Ascending aorta (tissue), 2 donors: ENCODE results near the gene ELF2. TPM values are rescaled to one million over a fixed set of nuclear protein-coding genes. Genes with fewer than 3 reads are reported as not detected.
"Not testable (repeated sequence)": the region's sequence is repeated elsewhere in the genome, so short reads cannot be mapped to it uniquely, and the experiment has no call there.

ENCODE experiments used
- DNase-seq, 2 donors: peaks; one replicate each; pipeline ENCODE4 v3.0.0-alpha.2; 2019; ENCODE audit warnings: low spot score in 2 of 2
- H3K27ac ChIP-seq, 2 donors: fragments of 200-600 bp; sonication (generic); one replicate each; pipeline ENCODE4 v1.5.1; 2016 to 2017; ENCODE audit warnings: mild to moderate bottlenecking in 1 of 2
- H3K27me3 ChIP-seq: fragments of 200-600 bp; sonication (generic); one replicate; pipeline ENCODE4 v1.5.1; 2017
- H3K36me3 ChIP-seq, 2 donors: fragments of 200-600 bp; sonication (generic); one replicate each; pipeline ENCODE4 v1.5.1; 2016
- H3K4me1 ChIP-seq, 2 donors: fragments of 200-600 bp; sonication (generic); one replicate each; pipeline ENCODE4 v1.5.1; 2016 to 2017; ENCODE audit warnings: mild to moderate bottlenecking in 1 of 2
- H3K4me3 ChIP-seq, 2 donors: fragments of 200-600 bp; sonication (generic); one replicate each; pipeline ENCODE4 v1.5.1; 2016 to 2017; ENCODE audit warnings: mild to moderate bottlenecking in 1 of 2
- H3K9me3 ChIP-seq, 2 donors: fragments of 200-600 bp; sonication (generic); one replicate each; pipeline ENCODE4 v1.5.1; 2016
- CTCF ChIP-seq, 3 experiments: fragments of 200-600 bp in 2 of 3; fragments of 450-650 bp in 1 of 3; sonication (generic) in 2 of 3; IDR thresholded peaks; one replicate each; pipeline ENCODE4 v1.5.1; 2016 to 2019; ENCODE audit warnings: antibody characterized with exemption in 3 of 3, mild to moderate bottlenecking in 1 of 3, moderate library complexity in 1 of 3
- intact Hi-C: fragments of 100-400 bp; cut with DNase I; formaldehyde crosslinking; loops from one replicate; pipeline ENCODE4 v1.15.1; 2023
- total RNA-seq: library from RNA; depleted of rRNA; stranded (reverse); fragments of >200 nt; gene quantifications from one replicate; pipeline ENCODE4 v1.1.0, GENCODE V29; 2016

The ELF2 gene
- total RNA-seq, 1 donor from 2014 or later: 20.3 TPM

GRCh38 chr4:139060591-139060990 lies 116.4 kb downstream of the ELF2 start:
- no peaks in the 10 kb centered on the region for H3K9me3 ChIP-seq
- H3K27me3 ChIP-seq: no peaks in the 10 kb centered on the region
- H3K36me3 ChIP-seq: peaks cover 52 to 76% of the 10 kb centered on the region in 2 donors
- no peak overlapping the region for H3K4me3 ChIP-seq
- intact Hi-C loops: no loop called here
- no peak for DNase-seq
- no peaks in the 10 kb centered on the region for H3K4me1 ChIP-seq
- no peak overlapping the region for H3K27ac ChIP-seq
- TF ChIP-seq CTCF (IDR thresholded peaks at IDR 0.05): no peak

- H3K4me1 ChIP-seq, H3K9me3 ChIP-seq, DNase-seq, H3K27me3 ChIP-seq, H3K4me3 ChIP-seq, H3K27ac ChIP-seq, intact Hi-C loops: not testable (repeated sequence)
- peaks cover 44 to 69% of the 10 kb centered on the region in 2 donors for H3K36me3 ChIP-seq
Measured at GRCh38 chr4:139059026-139059425, 118.0 kb downstream of the ELF2 start.

GRCh38 chr4:139054791-139055505 lies 122.1 kb downstream of the ELF2 start:
- Histone ChIP-seq H3K4me1 (peaks cover 0 to 4% of the 10 kb centered on the region in 2 donors), H3K27me3 (no peaks in the 10 kb centered on the region), H3K9me3 (no peaks in the 10 kb centered on the region), H3K27ac (peak overlapping the region in 1 of 2 donors; percentile 8), H3K4me3 (no peak overlapping the region), H3K36me3 (peaks cover 19 to 40% of the 10 kb centered on the region in 2 donors)
- DNase-seq: no peak
- intact Hi-C loops: no loop called here
- TF ChIP-seq CTCF (IDR thresholded peaks at IDR 0.05): no peak

GRCh38 chr4:139053909-139054308 lies 123.1 kb downstream of the ELF2 start:
- H3K36me3 ChIP-seq: peaks cover 16 to 37% of the 10 kb centered on the region in 2 donors
- no peak overlapping the region for H3K27ac ChIP-seq
- H3K9me3 ChIP-seq: no peaks in the 10 kb centered on the region

GRCh38 chr4:139050446-139050845 lies 126.6 kb downstream of the ELF2 start:
- TF ChIP-seq CTCF (IDR thresholded peaks at IDR 0.05): no peak
- H3K4me3 ChIP-seq: no peak overlapping the region
- H3K9me3 ChIP-seq: no peaks in the 10 kb centered on the region
- H3K27ac ChIP-seq: peak overlapping the region in 1 of 2 donors; percentile 10
- DNase-seq: no peak
- peaks cover 17 to 42% of the 10 kb centered on the region in 2 donors for H3K36me3 ChIP-seq
- no peaks in the 10 kb centered on the region for H3K27me3 ChIP-seq
- intact Hi-C loops: no loop called here
- H3K4me1 ChIP-seq: peaks cover 0 to 4% of the 10 kb centered on the region in 2 donors

More at GRCh38 chr4:139053909-139054308, 123.1 kb downstream of the ELF2 start:
- intact Hi-C loops: no loop called here
- Histone ChIP-seq H3K4me3 (no peak overlapping the region), H3K4me1 (peaks cover 0 to 4% of the 10 kb centered on the region in 2 donors), H3K27me3 (no peaks in the 10 kb centered on the region)
- no peak for TF ChIP-seq CTCF (IDR thresholded peaks at IDR 0.05)
- DNase-seq: no peak

GRCh38 chr4:139048026-139048425 lies 129.0 kb downstream of the ELF2 start:
- H3K9me3 ChIP-seq: no peaks in the 10 kb centered on the region
- peaks cover 31 to 44% of the 10 kb centered on the region in 2 donors for H3K36me3 ChIP-seq
- TF ChIP-seq CTCF (IDR thresholded peaks at IDR 0.05): no peak
- intact Hi-C loops: no loop called here
- H3K4me1 ChIP-seq: no peaks in the 10 kb centered on the region
- DNase-seq: no peak
- no peak overlapping the region for H3K27ac ChIP-seq
- no peaks in the 10 kb centered on the region for H3K27me3 ChIP-seq
- no peak overlapping the region for H3K4me3 ChIP-seq
